Transverse colon (tissue), 4 donors: Measurements from ENCODE around the gene TCEAL2. TPM values are rescaled to one million over a fixed set of nuclear protein-coding genes. Genes with fewer than 3 reads are reported as not detected.
"Not testable (repeated sequence)": the region's sequence is repeated elsewhere in the genome, so short reads cannot be mapped to it uniquely, and the experiment has no call there.

Experiments
- DNase-seq: peaks from one replicate; pipeline ENCODE4 v3.0.0-alpha.2; 2019
- H3K27ac ChIP-seq, 4 donors: fragments of 200-600 bp; sonication (generic); 2 replicates each; pipeline ENCODE4 v1.5.1; 2016 to 2018; ENCODE audit warnings: inconsistent platforms in 4 of 4
- H3K27me3 ChIP-seq: fragments of 200-600 bp; sonication (generic); 2 replicates; pipeline ENCODE4 v1.5.1; 2017; ENCODE audit warnings: inconsistent platforms
- H3K36me3 ChIP-seq, 4 donors: fragments of 200-600 bp; sonication (generic); 2 replicates each; pipeline ENCODE4 v1.5.1; 2017 to 2019; ENCODE audit warnings: inconsistent platforms in 4 of 4
- H3K4me1 ChIP-seq, 4 donors: fragments of 200-600 bp; sonication (generic); 2 replicates each; pipeline ENCODE4 v1.5.1; 2017 to 2020; ENCODE audit warnings: inconsistent platforms in 4 of 4
- H3K4me3 ChIP-seq, 4 donors: fragments of 200-600 bp; sonication (generic); 1 replicate in 1 of 4; 2 replicates in 3 of 4; pipeline versions ENCODE4 v1.5.1 to v1.6.1; 2017 to 2019; ENCODE audit warnings: inconsistent platforms in 4 of 4
- H3K9me3 ChIP-seq, 2 donors: fragments of 200-600 bp; sonication (generic); 2 replicates each; pipeline ENCODE4 v1.5.1; 2017 to 2019; ENCODE audit warnings: inconsistent platforms in 2 of 2
- CTCF ChIP-seq, 5 experiments: fragments of 200-600 bp in 3 of 5; fragments of 450-650 bp in 2 of 5; sonication (generic) in 3 of 5; IDR thresholded peaks; 1 replicate in 2 of 5; 2 replicates in 3 of 5; pipeline ENCODE4 v1.5.1; 2016 to 2017; ENCODE audit warnings: antibody characterized with exemption in 5 of 5, inconsistent platforms in 3 of 5, mild to moderate bottlenecking in 2 of 5, moderate library complexity in 1 of 5
- EP300 ChIP-seq: sonication (generic); formaldehyde crosslinking; IDR thresholded peaks from one replicate; pipeline ENCODE4 v1.6.1; 2017; ENCODE audit warnings: antibody characterized with exemption, low read depth
- POLR2A ChIP-seq: fragments of 450-650 bp; IDR thresholded peaks from one replicate; pipeline ENCODE4 v1.6.1; 2016; ENCODE audit warnings: antibody characterized with exemption, mild to moderate bottlenecking, moderate library complexity
- POLR2AphosphoS5 ChIP-seq, 3 donors: sonication (generic); formaldehyde crosslinking; IDR thresholded peaks; one replicate each; pipeline ENCODE4 v1.6.1; 2016; ENCODE audit warnings: antibody characterized with exemption in 3 of 3
- WGBS, 2 donors: methylation state at CpG; one replicate each; pipeline ENCODE4 v1.1.5; 2018; ENCODE audit warnings: low coverage in 1 of 2; 5-methylcytosine and 5-hydroxymethylcytosine counted together
- in situ Hi-C, 4 donors: fragments of 200-750 bp; cut with MboI; loops; one replicate each; pipeline versions ENCODE4 v1.15.0 to v1.15.1; 2017; ENCODE audit warnings: low sequenced_read_pairs in 3 of 4, low pct_ligation_motif_present in 1 of 4, low pct_unique_long_range_greater_than_20kb in 1 of 4
- intact Hi-C: fragments of 100-400 bp; cut with DNase I; formaldehyde crosslinking; loops from one replicate; pipeline ENCODE4 v1.15.1; 2023; ENCODE audit warnings: low total_unique reads
- total RNA-seq, 4 donors: library from RNA; depleted of rRNA; stranded (reverse); fragments of >200 nt; gene quantifications; one replicate each; pipeline ENCODE4 v1.1.0, GENCODE V29; 2016

The TCEAL2 gene
- total RNA-seq = 1 to 10 TPM in 3 of 4 donors, not detected in 1; 3.0 to 3.2 (median 3.0) TPM

- H3K36me3 ChIP-seq, H3K4me1 ChIP-seq, H3K9me3 ChIP-seq, H3K27me3 ChIP-seq, DNase-seq, in situ Hi-C loops, intact Hi-C loops: not testable (repeated sequence)
- WGBS, 2 donors = 30% methylated on average over 23 of the region's 38 CpGs; no CpG with 5 or more reads in 1 of the 2 donors
- Histone ChIP-seq H3K27ac (peak within 1 kb of the TSS in 3 of 4 donors; percentile 9 to 67 (median 45)), H3K4me3 (peak within 1 kb of the TSS in 1 of 4 donors; percentile 27)
These were observed at the start of gene TCEAL2 for GRCh38 chrX:102125436-102125835. Gene TCEAL2 (plus strand): TSS chrX:102125679. CDS start chrX:102126831, 1,152 bp downstream.

- Histone ChIP-seq H3K27me3 (no peaks in the 10 kb centered on the region), H3K4me3 (no peak overlapping the region), H3K36me3 (no peaks in the 10 kb centered on the region), H3K9me3 (no peaks in the 10 kb centered on the region), H3K4me1 (no peaks in the 10 kb centered on the region), H3K27ac (no peak overlapping the region)
- intact Hi-C loops (no loop called here), in situ Hi-C loops (no loop called here)
- TF ChIP-seq EP300 (no peak), POLR2AphosphoS5 (IDR thresholded peaks at IDR 0.05) (no peak), CTCF (IDR thresholded peaks at IDR 0.05) (no peak), POLR2A (no peak)
- no peak for DNase-seq
- 50% methylated on average over 1 of the region's 1 CpG; no CpG with 5 or more reads in 1 of the 2 donors for WGBS, 2 donors
These were observed 48.1 kb upstream of the TCEAL2 start for GRCh38 chrX:102077426-102077825.

GRCh38 chrX:102085706-102086105 lies 39.8 kb upstream of the TCEAL2 start:
- no peak for DNase-seq
- Histone ChIP-seq H3K4me1 (no peaks in the 10 kb centered on the region), H3K27me3 (no peaks in the 10 kb centered on the region), H3K4me3 (no peak overlapping the region), H3K36me3 (no peaks in the 10 kb centered on the region), H3K27ac (no peak overlapping the region), H3K9me3 (no peaks in the 10 kb centered on the region)
- intact Hi-C loops = no loop called here
- WGBS, 2 donors = 36% methylated on average over 5 of the region's 5 CpGs; no CpG with 5 or more reads in 1 of the 2 donors
- in situ Hi-C loops = no loop called here
- TF ChIP-seq POLR2AphosphoS5 (IDR thresholded peaks at IDR 0.05) = no peak
- TF ChIP-seq CTCF (IDR thresholded peaks at IDR 0.05) = no peak
- no peak for TF ChIP-seq EP300
- TF ChIP-seq POLR2A = no peak

GRCh38 chrX:102113367-102113766 lies 12.1 kb upstream of the TCEAL2 start:
- 63 to 100% methylated on average over 1 to 4 of the region's 4 CpGs for WGBS, 2 donors

More at GRCh38 chrX:102113367-102113766, 12.1 kb upstream of the TCEAL2 start:
- Histone ChIP-seq H3K4me3 (no peak overlapping the region), H3K4me1 (no peaks in the 10 kb centered on the region), H3K27me3 (no peaks in the 10 kb centered on the region), H3K27ac (no peak overlapping the region), H3K36me3 (no peaks in the 10 kb centered on the region), H3K9me3 (no peaks in the 10 kb centered on the region)
- intact Hi-C loops (no loop called here), in situ Hi-C loops (no loop called here)
- TF ChIP-seq POLR2A = no peak
- TF ChIP-seq POLR2AphosphoS5 (IDR thresholded peaks at IDR 0.05) = no peak
- no peak for TF ChIP-seq CTCF (IDR thresholded peaks at IDR 0.05)
- no peak for TF ChIP-seq EP300
- DNase-seq = no peak
